K562 (cell line): ENCODE data around the gene ATP8B2. TPM values are rescaled to one million over a fixed set of nuclear protein-coding genes. Genes with fewer than 3 reads are reported as not detected.
A peak's percentile ranks its signal among the peaks of the same experiment; 100 is the strongest.

Experiments
- ATF2 ChIP-seq: sonication (generic); formaldehyde crosslinking; IDR thresholded peaks from 2 replicates; pipeline ENCODE4 v1.8.1; 2022; ENCODE audit warnings: missing genetic modification reagents
- ATF3 ChIP-seq, 2 experiments: fragments of 450-650 bp in 1 of 2; sonication (generic) in 1 of 2; formaldehyde crosslinking in 1 of 2; IDR thresholded peaks in 1 of 2; conservative IDR thresholded peaks in 1 of 2; 2 replicates each; pipeline versions ENCODE4 v1.6.1 to v1.8.1; 2016 to 2023; ENCODE audit warnings: mild to moderate bottlenecking in 2 of 2, moderate library complexity in 2 of 2, inconsistent platforms in 1 of 2, missing genetic modification reagents in 1 of 2
- BCOR ChIP-seq: fragments of 450-650 bp; IDR thresholded peaks from 2 replicates; pipeline ENCODE4 v1.6.1; 2016
- CCAR2 ChIP-seq: fragments of 200-400 bp; formaldehyde crosslinking; IDR thresholded peaks from 2 replicates; pipeline ENCODE4 v1.6.1; 2017; ENCODE audit warnings: mild to moderate bottlenecking, low read depth, low read length
- EP400 ChIP-seq: fragments of 450-650 bp; IDR thresholded peaks from 2 replicates; pipeline ENCODE4 v1.6.1; 2017; ENCODE audit warnings: antibody characterized with exemption, mild to moderate bottlenecking, moderate library complexity
- FUS ChIP-seq: fragments of 200-400 bp; formaldehyde crosslinking; optimal IDR thresholded peaks from 2 replicates; pipeline ENCODE3; 2017; ENCODE audit warnings: low read depth, low read length
- GATAD2A ChIP-seq: fragments of 450-650 bp; IDR thresholded peaks from 2 replicates; pipeline ENCODE4 v1.6.1; 2017
- HDAC2 ChIP-seq: fragments of 450-650 bp; IDR thresholded peaks from 2 replicates; pipeline ENCODE4 v1.6.1; 2016; ENCODE audit warnings: mild to moderate bottlenecking
- MIER1 ChIP-seq: fragments of 450-650 bp; IDR thresholded peaks from 2 replicates; pipeline ENCODE4 v1.6.1; 2016; ENCODE audit warnings: antibody characterized with exemption, mild to moderate bottlenecking, low read depth
- NR2C2 ChIP-seq, 2 experiments: fragments of 200-800 bp in 1 of 2; sonication (Bioruptor generic) in 1 of 2; sonication (generic) in 1 of 2; formaldehyde crosslinking in 1 of 2; IDR thresholded peaks; 2 replicates each; pipeline versions ENCODE4 v1.6.1 to v1.8.0; 2016 to 2022; ENCODE audit warnings: mild to moderate bottlenecking in 1 of 2, missing compliant biosample characterization in 1 of 2, missing genetic modification characterization in 1 of 2, missing genetic modification reagents in 1 of 2
- NR3C1 ChIP-seq: sonication (generic); formaldehyde crosslinking; IDR thresholded peaks from 2 replicates; pipeline ENCODE4 v1.8.1; 2022; ENCODE audit warnings: missing genetic modification reagents
- PKNOX1 ChIP-seq: fragments of 450-650 bp; IDR thresholded peaks from 2 replicates; pipeline ENCODE4 v1.6.1; 2016
- RFX7 ChIP-seq: fragments of 250-450 bp; sonication (Bioruptor Pico); IDR thresholded peaks from 2 replicates; pipeline ENCODE4 v1.5.1; 2021; ENCODE audit warnings: mild to moderate bottlenecking
- SMARCC2 ChIP-seq: fragments of 450-650 bp; IDR thresholded peaks from 2 replicates; pipeline ENCODE4 v1.6.1; 2017; ENCODE audit warnings: antibody characterized with exemption, moderate library complexity, mild to moderate bottlenecking, low read depth
- SRSF3 ChIP-seq: fragments of 200-400 bp; formaldehyde crosslinking; IDR thresholded peaks from 2 replicates; pipeline ENCODE4 v1.6.1; 2016; ENCODE audit warnings: mild to moderate bottlenecking, low read length, moderate library complexity; ENCODE audit not compliant: insufficient read depth
- SUPT5H ChIP-seq: fragments of 450-650 bp; IDR thresholded peaks from 2 replicates; pipeline ENCODE4 v1.6.1; 2016
- TAL1 ChIP-seq: fragments of 450-650 bp; IDR thresholded peaks from 2 replicates; pipeline ENCODE4 v1.6.1; 2016; ENCODE audit warnings: mild to moderate bottlenecking
- ZBTB43 ChIP-seq: sonication (generic); formaldehyde crosslinking; IDR thresholded peaks from 2 replicates; pipeline ENCODE4 v1.8.0; 2023; ENCODE audit warnings: mild to moderate bottlenecking, missing genetic modification reagents
- ZBTB8A ChIP-seq: fragments of 450-650 bp; IDR thresholded peaks from 2 replicates; pipeline ENCODE4 v1.6.1; 2018; ENCODE audit warnings: mild to moderate bottlenecking, moderate library complexity; ENCODE audit not compliant: partially characterized antibody
- ZNF311 ChIP-seq: fragments of 250-450 bp; sonication (Bioruptor Pico); IDR thresholded peaks from 2 replicates; pipeline ENCODE4 v1.4.0; 2020; ENCODE audit warnings: mild to moderate bottlenecking, moderate library complexity
- ZNF511 ChIP-seq: sonication (generic); formaldehyde crosslinking; IDR thresholded peaks from 2 replicates; pipeline ENCODE4 v1.8.0; 2022; ENCODE audit warnings: mild to moderate bottlenecking, missing genetic modification reagents
- ZNF717 ChIP-seq: fragments of 250-450 bp; sonication (Bioruptor Pico); IDR thresholded peaks from 2 replicates; pipeline ENCODE4 v1.5.0; 2021
- ZNF75A ChIP-seq: fragments of 450-650 bp; formaldehyde crosslinking; IDR thresholded peaks from 2 replicates; pipeline ENCODE4 v1.4.0; 2020; ENCODE audit warnings: mild to moderate bottlenecking
- polyA plus RNA-seq, 8 experiments: library from polyadenylated mRNA; depleted of rRNA in 4 of 8; stranded (reverse) in 5 of 8; unstranded in 3 of 8; fragments of >200 nt; fragmentation: Nextera tagmentation in 2 of 8; fragmentation: Illumina TruSeq in 1 of 8; extraction: Ambion mirVana in 2 of 8; extraction: Trizol in 1 of 8; gene quantifications; 2 replicates each; pipeline versions ENCODE4 v1.2.1 to v1.2.3, GENCODE V29; 2011 to 2014; ENCODE audit warnings: inconsistent platforms in 1 of 8, missing spikeins in 1 of 8
- total RNA-seq, 7 experiments: library from RNA; depleted of rRNA in 6 of 7; stranded (reverse); fragments of >200 nt in 6 of 7; fragmentation: Illumina TruSeq in 2 of 7; extraction: Trizol in 2 of 7; gene quantifications; 2 replicates each; pipeline versions ENCODE4 v1.2.1 to v1.2.3, GENCODE V29; 2011 to 2021; ENCODE audit warnings: low replicate concordance in 1 of 7

ATP8B2 gene
- total and polyA plus RNA-seq, 9 of the 15 experiments (the other 6 are each of a cell fraction or from before 2014, with no cell fraction given) = 0.27 to 33.2 (median 18.4) TPM

- no peak for TF ChIP-seq ATF3 (IDR thresholded peaks at IDR 0.05)
- TF ChIP-seq ATF3 (CRISPR knock-in tag; conservative IDR thresholded peaks at IDR 0.05) = no peak
- no peak for TF ChIP-seq PKNOX1
- no peak for TF ChIP-seq GATAD2A
- TF ChIP-seq SRSF3 = no peak
- no peak for TF ChIP-seq RFX7 (CRISPR knock-in tag)
- no peak for TF ChIP-seq ZBTB43 (CRISPR knock-in tag)
- TF ChIP-seq EP400 = peak; percentile 80
- no peak for TF ChIP-seq ZNF511 (CRISPR knock-in tag)
- no peak for TF ChIP-seq ZNF311 (CRISPR knock-in tag)
- no peak for TF ChIP-seq NR3C1 (CRISPR knock-in tag)
- TF ChIP-seq MIER1 = 0 out of 2 replicates have a peak, but pooled peaks have one; percentile 26
- TF ChIP-seq ATF2 (CRISPR knock-in tag) = no peak
- no peak for TF ChIP-seq ZNF717
- no peak for TF ChIP-seq BCOR
- peak; percentile 46; the same call in 1 of the 2 replicates for TF ChIP-seq SUPT5H
- TF ChIP-seq SMARCC2 = peak; percentile 53; the same call in 1 of the 2 replicates
- no peak for TF ChIP-seq NR2C2 (CRISPR knock-in tag; IDR thresholded peaks at IDR 0.05)
- peak; percentile 15; the same call in 1 of the 2 replicates for TF ChIP-seq NR2C2 (tag; IDR thresholded peaks at IDR 0.05)
- no peak for TF ChIP-seq TAL1
- no peak for TF ChIP-seq ZNF75A (CRISPR knock-in tag)
- no peak for TF ChIP-seq CCAR2
- TF ChIP-seq FUS = no peak
- peak; percentile 47; the same call in 1 of the 2 replicates for TF ChIP-seq HDAC2
- no peak for TF ChIP-seq ZBTB8A
Observed at GRCh38 chr1:154325583-154326545, 539 bp downstream of the ATP8B2 start (continued).
